Trophoblast cell (in vitro differentiated cells and primary cell): ENCODE measurements around the gene CDC42EP3.

ENCODE experiments used
- DNase-seq, 2 donors: peaks; one replicate each; pipeline ENCODE4 v3.0.0-alpha.2; 2016
- H2AFZ ChIP-seq: 2 replicates; pipeline ENCODE4 v1.6.1; 2013; ENCODE audit warnings: low read length, moderate library complexity, mild to moderate bottlenecking; ENCODE audit not compliant: insufficient read depth, poor library complexity
- H2AK5ac ChIP-seq: 2 replicates; pipeline ENCODE4 v1.6.1; 2013; ENCODE audit warnings: mild to moderate bottlenecking, low read length
- H2BK120ac ChIP-seq: 2 replicates; pipeline ENCODE4 v1.6.1; 2013; ENCODE audit warnings: low read length, mild to moderate bottlenecking, moderate library complexity; ENCODE audit not compliant: insufficient read depth, poor library complexity
- H2BK12ac ChIP-seq: 2 replicates; pipeline ENCODE4 v1.6.1; 2013; ENCODE audit warnings: mild to moderate bottlenecking, low read length, moderate library complexity
- H2BK5ac ChIP-seq: 2 replicates; pipeline ENCODE4 v1.6.1; 2013; ENCODE audit warnings: low read length, low read depth, moderate library complexity, mild to moderate bottlenecking; ENCODE audit not compliant: poor library complexity
- H3K14ac ChIP-seq: 2 replicates; pipeline ENCODE4 v1.6.1; 2013; ENCODE audit warnings: mild to moderate bottlenecking, low read length
- H3K18ac ChIP-seq: 2 replicates; pipeline ENCODE4 v1.6.1; 2013; ENCODE audit warnings: mild to moderate bottlenecking, low read length
- H3K23ac ChIP-seq: 2 replicates; pipeline ENCODE4 v1.6.1; 2013; ENCODE audit warnings: low read length
- H3K27ac ChIP-seq: 2 replicates; pipeline ENCODE4 v1.5.1; 2013; ENCODE audit warnings: low read depth, mild to moderate bottlenecking, inconsistent platforms, low read length, moderate library complexity
- H3K27me3 ChIP-seq: 2 replicates; pipeline ENCODE4 v1.6.1; 2013; ENCODE audit warnings: inconsistent platforms, mild to moderate bottlenecking, low read length, moderate library complexity; ENCODE audit not compliant: insufficient read depth
- H3K36me3 ChIP-seq, 2 experiments: 1 replicate in 1 of 2; 2 replicates in 1 of 2; pipeline ENCODE4 v1.6.1; 2013; ENCODE audit warnings: low read length in 2 of 2, mild to moderate bottlenecking in 2 of 2, moderate library complexity in 1 of 2; ENCODE audit not compliant: insufficient read depth in 2 of 2, control insufficient read depth in 1 of 2
- H3K4ac ChIP-seq: 2 replicates; pipeline ENCODE4 v1.6.1; 2013; ENCODE audit warnings: low read depth, mild to moderate bottlenecking, low read length, moderate library complexity
- H3K4me1 ChIP-seq, 2 experiments: 1 replicate in 1 of 2; 2 replicates in 1 of 2; pipeline ENCODE4 v1.6.1; 2013; ENCODE audit warnings: low read length in 2 of 2, mild to moderate bottlenecking in 2 of 2, moderate library complexity in 1 of 2; ENCODE audit not compliant: insufficient read depth in 2 of 2, control insufficient read depth in 1 of 2
- H3K4me2 ChIP-seq: 2 replicates; pipeline ENCODE4 v1.6.1; 2013; ENCODE audit warnings: inconsistent platforms, mild to moderate bottlenecking, low read length, moderate library complexity
- H3K4me3 ChIP-seq: 2 replicates; pipeline ENCODE4 v1.5.1; 2013; ENCODE audit warnings: mild to moderate bottlenecking, low read depth, low read length, inconsistent platforms
- H3K79me1 ChIP-seq: one replicate; pipeline ENCODE4 v1.6.1; 2013; ENCODE audit warnings: low read length
- H3K79me2 ChIP-seq: 2 replicates; pipeline ENCODE4 v1.6.1; 2013; ENCODE audit warnings: low read length, mild to moderate bottlenecking; ENCODE audit not compliant: control insufficient read depth, insufficient read depth, poor library complexity
- H3K9ac ChIP-seq: 2 replicates; pipeline ENCODE4 v1.6.1; 2013; ENCODE audit warnings: mild to moderate bottlenecking, low read length
- H3K9me3 ChIP-seq: 2 replicates; pipeline ENCODE4 v1.6.1; 2013; ENCODE audit warnings: low read depth, mild to moderate bottlenecking, control low read depth, inconsistent platforms, low read length; ENCODE audit not compliant: insufficient read depth
- H4K12ac ChIP-seq: 2 replicates; pipeline ENCODE4 v1.6.1; 2013; ENCODE audit warnings: low read depth, mild to moderate bottlenecking, low read length, moderate library complexity
- H4K8ac ChIP-seq: 2 replicates; pipeline ENCODE4 v1.6.1; 2013; ENCODE audit warnings: low read depth, mild to moderate bottlenecking, low read length, moderate library complexity
- H4K91ac ChIP-seq: one replicate; pipeline ENCODE4 v1.6.1; 2013; ENCODE audit warnings: low read depth, mild to moderate bottlenecking, low read length, moderate library complexity
- WGBS: extraction: QIAGEN DNeasy Blood & Tissue Kit; methylation state at CpG from one replicate; pipeline ENCODE4 v1.1.7; 2013; ENCODE audit warnings: missing lambda C conversion rate; ENCODE audit not compliant: insufficient read length, insufficient coverage; ENCODE audit errors: extremely low coverage; 5-methylcytosine and 5-hydroxymethylcytosine counted together

The CDC42EP3 gene

DNA sequence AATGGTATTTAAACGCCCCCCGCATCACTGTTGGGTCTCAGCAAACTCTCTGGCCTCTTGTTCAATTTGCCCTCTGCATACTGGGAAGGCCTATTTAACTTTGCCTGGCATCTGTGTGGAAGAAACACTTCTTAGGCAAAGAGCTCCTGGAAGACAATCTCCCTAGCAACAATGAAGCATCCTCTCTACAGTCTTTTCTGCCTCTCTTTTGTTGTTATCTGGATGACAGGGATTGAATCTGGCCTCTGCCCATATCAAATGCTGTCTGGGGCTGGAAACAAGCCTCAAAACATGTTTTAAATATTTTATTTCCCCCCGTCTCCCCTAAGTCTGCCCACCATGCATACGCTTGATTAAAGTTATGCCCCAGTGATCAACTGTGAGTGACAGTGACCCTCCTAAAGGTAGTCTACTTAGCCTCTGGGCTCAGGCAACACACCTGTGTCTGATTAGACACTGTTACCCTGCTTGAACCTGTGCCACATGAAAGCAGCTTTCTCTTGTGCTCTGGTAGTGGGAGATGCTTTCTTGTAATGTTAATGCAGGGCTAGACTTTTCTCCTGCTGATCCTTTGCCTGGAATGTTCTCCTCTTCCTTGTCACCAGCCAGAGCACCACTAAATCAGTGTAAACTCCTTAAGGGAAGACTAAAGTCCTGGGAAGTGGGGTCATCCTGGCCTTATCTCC is 34.9 kb downstream of the CDC42EP3 start:
- H3K79me2 ChIP-seq = no peaks in the 10 kb centered on the region
- WGBS = no CpG with 5 or more reads among the region's 4 CpGs
- H3K4me3 ChIP-seq = no peak overlapping the region
- no peak overlapping the region for H3K4ac ChIP-seq
- H2BK5ac ChIP-seq = no peak overlapping the region
- H2BK12ac ChIP-seq = no peak overlapping the region
- no peak overlapping the region for H4K8ac ChIP-seq
- DNase-seq = no peak
- H3K27ac ChIP-seq = no peak overlapping the region
- no peak overlapping the region for H4K12ac ChIP-seq
- no peaks in the 10 kb centered on the region for H3K4me1 ChIP-seq
- no peak overlapping the region for H3K9ac ChIP-seq
- H3K79me1 ChIP-seq = no peaks in the 10 kb centered on the region
- H3K23ac ChIP-seq = no peak overlapping the region
- no peak overlapping the region for H3K18ac ChIP-seq
- no peak overlapping the region for H4K91ac ChIP-seq
- no peaks in the 10 kb centered on the region for H3K27me3 ChIP-seq
- no peak overlapping the region for H2AK5ac ChIP-seq
- no peaks in the 10 kb centered on the region for H3K36me3 ChIP-seq
- no peak overlapping the region for H3K14ac ChIP-seq
- H2BK120ac ChIP-seq = no peak overlapping the region
- no peak overlapping the region for H3K4me2 ChIP-seq
- H3K9me3 ChIP-seq = no peaks in the 10 kb centered on the region
- no peak overlapping the region for H2AFZ ChIP-seq

DNA sequence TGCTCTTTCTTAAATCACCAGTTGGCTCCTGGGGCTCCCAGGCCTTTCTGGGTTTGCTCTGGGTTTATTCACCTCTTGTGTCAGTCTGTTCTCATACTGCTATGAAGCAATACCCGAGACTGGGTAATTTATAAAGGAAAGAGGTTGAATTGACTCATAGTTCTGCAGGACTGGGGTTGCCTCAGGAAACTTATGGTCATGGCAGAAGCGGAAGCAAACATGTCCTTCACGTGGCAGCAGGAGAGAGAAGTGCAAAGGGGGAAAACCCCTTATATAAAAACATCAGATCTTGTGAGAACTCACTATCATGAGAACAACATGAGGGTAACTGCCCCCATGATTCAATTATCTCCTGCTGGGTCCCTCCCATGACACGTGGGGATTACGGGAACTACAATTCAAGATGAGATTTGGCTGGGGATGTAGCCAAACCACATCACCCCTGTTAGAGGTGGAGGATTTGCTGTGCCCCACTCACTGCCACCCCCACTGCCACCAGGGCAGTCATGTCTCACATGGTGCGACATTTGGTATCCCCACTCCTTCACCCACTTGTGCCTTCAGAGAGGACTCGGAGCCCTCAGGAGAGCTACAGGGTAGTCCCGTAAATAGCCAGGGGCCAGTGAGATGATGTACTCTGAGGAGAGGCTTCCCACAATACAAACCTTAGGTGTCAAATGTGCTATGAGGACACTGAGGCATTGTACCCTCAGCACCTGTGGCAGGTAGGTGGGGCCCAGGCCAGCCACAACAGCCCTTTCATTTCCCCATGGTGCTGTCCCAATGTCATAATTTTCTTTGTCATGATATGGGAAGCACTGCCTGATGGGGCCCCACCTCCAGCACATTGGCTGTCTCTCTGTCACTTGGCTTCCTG is 35.7 kb downstream of the CDC42EP3 start:
- Histone ChIP-seq H3K4me2 (no peak overlapping the region), H3K18ac (no peak overlapping the region), H4K91ac (no peak overlapping the region), H3K23ac (no peak overlapping the region), H3K27me3 (no peaks in the 10 kb centered on the region), H3K4me1 (no peaks in the 10 kb centered on the region), H2BK12ac (no peak overlapping the region), H3K9me3 (no peaks in the 10 kb centered on the region), H3K79me1 (no peaks in the 10 kb centered on the region), H3K9ac (no peak overlapping the region), H2AK5ac (no peak overlapping the region), H3K14ac (no peak overlapping the region), H2BK120ac (no peak overlapping the region), H3K4me3 (no peak overlapping the region), H3K36me3 (no peaks in the 10 kb centered on the region), H4K8ac (no peak overlapping the region), H4K12ac (no peak overlapping the region), H2AFZ (no peak overlapping the region), H3K79me2 (no peaks in the 10 kb centered on the region), H3K27ac (no peak overlapping the region), H3K4ac (no peak overlapping the region), H2BK5ac (no peak overlapping the region)
- DNase-seq = peak in 1 of 2 donors; percentile 53
- no CpG with 5 or more reads among the region's 8 CpGs for WGBS

DNA sequence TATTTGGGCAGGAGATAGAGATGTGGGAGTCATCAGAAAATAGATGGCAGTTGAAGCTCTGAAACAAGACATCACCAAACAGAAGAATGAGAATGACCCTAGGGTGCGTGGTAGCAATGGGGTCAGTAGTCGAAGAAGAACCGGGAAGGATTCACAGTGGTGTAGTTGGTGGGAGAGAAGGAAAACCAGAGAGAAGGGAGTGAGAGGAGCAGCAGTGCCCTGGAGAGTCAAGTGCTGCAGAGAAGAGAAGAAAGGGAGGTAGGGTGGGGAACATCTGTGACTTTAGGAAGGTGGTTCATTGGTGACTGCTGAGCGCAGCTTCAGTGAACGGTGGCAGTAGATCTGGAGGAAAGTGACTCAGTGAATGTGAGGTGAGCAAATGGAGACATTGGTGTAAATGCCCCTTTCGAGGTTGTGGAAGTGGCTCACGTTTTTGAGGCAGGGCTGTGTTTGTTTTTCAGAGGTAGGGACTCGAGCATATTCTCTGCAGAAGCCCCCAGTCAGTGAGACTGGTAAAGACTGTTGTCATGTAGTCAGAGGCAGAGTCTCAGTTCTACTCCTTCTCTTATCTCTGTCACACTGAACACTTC is 36.4 kb downstream of the CDC42EP3 start:
- no peak for DNase-seq
- H4K8ac ChIP-seq = no peak overlapping the region

DNA sequence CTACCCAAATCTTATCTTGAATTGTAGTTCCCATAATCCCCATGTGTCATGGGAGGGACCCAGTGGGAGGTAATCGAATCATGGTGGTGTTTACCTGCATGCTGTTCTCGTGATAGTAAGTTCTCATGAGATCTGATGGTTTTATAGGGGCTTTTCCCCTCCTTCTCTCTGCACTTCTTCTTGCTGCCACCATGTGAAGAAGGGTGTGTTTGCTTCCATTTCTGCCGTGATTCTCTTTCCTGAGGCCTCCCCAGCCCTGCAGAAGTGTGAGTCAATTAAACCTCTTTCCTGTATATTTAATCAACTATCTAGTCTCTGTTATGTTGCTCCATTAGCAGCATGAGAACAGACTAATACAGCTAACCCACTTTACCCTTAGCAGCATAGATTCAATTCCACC is 37.6 kb downstream of the CDC42EP3 start:
- H2BK120ac ChIP-seq = no peak overlapping the region
- no peak overlapping the region for H2AFZ ChIP-seq
- no peak for DNase-seq
- H3K36me3 ChIP-seq = no peaks in the 10 kb centered on the region
- no peaks in the 10 kb centered on the region for H3K4me1 ChIP-seq
- H3K4me2 ChIP-seq = no peak overlapping the region
- H3K27me3 ChIP-seq = no peaks in the 10 kb centered on the region
- no peak overlapping the region for H3K23ac ChIP-seq
- no peak overlapping the region for H4K12ac ChIP-seq
- H4K8ac ChIP-seq = no peak overlapping the region
- no peaks in the 10 kb centered on the region for H3K79me1 ChIP-seq
- H2BK12ac ChIP-seq = no peak overlapping the region
- no peak overlapping the region for H3K18ac ChIP-seq
- H3K4me3 ChIP-seq = no peak overlapping the region
- WGBS = no CpG with 5 or more reads among the region's 3 CpGs
- H3K4ac ChIP-seq = no peak overlapping the region
- H3K27ac ChIP-seq = no peak overlapping the region
- H4K91ac ChIP-seq = no peak overlapping the region
- no peak overlapping the region for H3K14ac ChIP-seq
- no peak overlapping the region for H3K9ac ChIP-seq
- no peak overlapping the region for H2BK5ac ChIP-seq
- no peaks in the 10 kb centered on the region for H3K79me2 ChIP-seq
- H2AK5ac ChIP-seq = no peak overlapping the region
- no peaks in the 10 kb centered on the region for H3K9me3 ChIP-seq

More for the DNA sequence above, 36.4 kb downstream of the CDC42EP3 start:
- H3K4ac ChIP-seq = no peak overlapping the region
- no peak overlapping the region for H3K27ac ChIP-seq
- H2AFZ ChIP-seq = no peak overlapping the region
- H3K79me2 ChIP-seq = no peaks in the 10 kb centered on the region
- no peak overlapping the region for H3K9ac ChIP-seq
- H2AK5ac ChIP-seq = no peak overlapping the region
- no peak overlapping the region for H3K14ac ChIP-seq
- no peak overlapping the region for H2BK120ac ChIP-seq
- H2BK12ac ChIP-seq = no peak overlapping the region
- no peaks in the 10 kb centered on the region for H3K4me1 ChIP-seq
- H4K12ac ChIP-seq = no peak overlapping the region
- H3K4me2 ChIP-seq = no peak overlapping the region
- H3K9me3 ChIP-seq = no peaks in the 10 kb centered on the region
- no peak overlapping the region for H3K4me3 ChIP-seq
- WGBS = no CpG with 5 or more reads among the region's 8 CpGs
- H3K36me3 ChIP-seq = no peaks in the 10 kb centered on the region
- H4K91ac ChIP-seq = no peak overlapping the region
- no peak overlapping the region for H2BK5ac ChIP-seq
- H3K27me3 ChIP-seq = no peaks in the 10 kb centered on the region
- no peak overlapping the region for H3K23ac ChIP-seq
- H3K79me1 ChIP-seq = no peaks in the 10 kb centered on the region
- no peak overlapping the region for H3K18ac ChIP-seq
